ENCODE results near the gene C19orf73. TPM values are rescaled to one million over a fixed set of nuclear protein-coding genes. Genes with fewer than 3 reads are reported as not detected.

The C19orf73 gene
- total RNA-seq, 1 donor from 2014 or later: not detected

DNA sequence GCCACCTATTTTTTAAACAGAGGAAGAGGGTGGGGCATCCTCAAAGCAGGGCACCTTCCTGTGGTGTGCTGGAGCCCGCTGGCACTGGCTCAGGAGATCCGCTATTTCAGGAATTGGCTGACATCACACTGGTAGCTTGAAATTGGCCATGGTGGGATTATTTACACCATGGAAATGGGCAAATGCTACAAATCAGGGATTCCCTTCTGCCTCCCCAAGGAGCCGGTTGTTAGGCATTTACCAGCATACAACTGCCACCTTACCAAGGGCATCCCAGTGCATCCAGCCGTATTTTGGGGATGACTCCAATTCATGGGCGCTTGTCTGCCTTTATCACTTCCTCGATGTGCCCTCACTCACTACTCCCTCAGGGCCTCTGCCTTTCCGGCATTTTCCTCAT is 22.0 kb upstream of the C19orf73 start:
- TF ChIP-seq POLR2AphosphoS5 (IDR thresholded peaks at IDR 0.05; ENCODE audit: insufficient read depth in 1 of 2, low read depth in 1 of 2): no peak
- Histone ChIP-seq H3K27me3 (no peaks in the 10 kb centered on the region), H3K4me1 (peaks cover 20% of the 10 kb centered on the region), H3K36me3 (no peaks in the 10 kb centered on the region), H3K9me3 (no peaks in the 10 kb centered on the region), H3K27ac (no peak overlapping the region), H3K4me3 (no peak overlapping the region)
- intact Hi-C loops (cut with DNase I): loop anchor here (10.0 kb wide), 1 partner anchor 146 kb away; the partner anchor contains the start of genes GYS1 and RUVBL2
- no peak for DNase-seq (ENCODE audit: extremely low spot score in 2 of 2)

DNA sequence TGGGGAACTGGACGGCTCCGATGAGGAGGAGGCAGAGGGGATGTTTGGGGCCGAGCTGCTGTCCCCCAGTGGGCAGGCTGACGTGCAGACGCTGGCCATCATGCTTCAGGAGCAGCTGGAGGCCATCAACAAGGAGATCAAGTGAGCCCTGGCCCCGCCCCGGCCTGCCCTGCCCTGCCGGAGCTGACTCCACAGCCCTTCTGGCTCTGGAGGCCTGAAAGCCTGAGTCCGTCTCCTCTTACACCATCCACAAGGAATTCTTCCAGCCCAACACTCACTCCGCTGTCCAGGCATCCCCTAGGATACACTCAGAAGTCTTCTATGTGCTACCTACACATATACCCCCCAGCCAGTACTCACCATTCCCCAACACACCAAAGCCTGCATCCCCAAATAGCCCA is 17.8 kb upstream of the C19orf73 start:
- Histone ChIP-seq H3K27me3 (no peaks in the 10 kb centered on the region), H3K4me3 (no peak overlapping the region), H3K4me1 (peaks cover 18% of the 10 kb centered on the region), H3K27ac (no peak overlapping the region), H3K9me3 (no peaks in the 10 kb centered on the region), H3K36me3 (no peaks in the 10 kb centered on the region)
- peak in 1 of 2 donors; percentile 58 for TF ChIP-seq POLR2AphosphoS5 (IDR thresholded peaks at IDR 0.05; ENCODE audit: insufficient read depth in 1 of 2, low read depth in 1 of 2)
- no peak for TF ChIP-seq POLR2A (IDR thresholded peaks at IDR 0.05)
- intact Hi-C loops (cut with DNase I): loop anchor here (5.0 kb wide), 1 partner anchor 1614 kb away; no protein-coding TSS in a partner anchor
- DNase-seq (ENCODE audit: extremely low spot score in 2 of 2): peak in 1 of 2 donors; percentile 87

DNA sequence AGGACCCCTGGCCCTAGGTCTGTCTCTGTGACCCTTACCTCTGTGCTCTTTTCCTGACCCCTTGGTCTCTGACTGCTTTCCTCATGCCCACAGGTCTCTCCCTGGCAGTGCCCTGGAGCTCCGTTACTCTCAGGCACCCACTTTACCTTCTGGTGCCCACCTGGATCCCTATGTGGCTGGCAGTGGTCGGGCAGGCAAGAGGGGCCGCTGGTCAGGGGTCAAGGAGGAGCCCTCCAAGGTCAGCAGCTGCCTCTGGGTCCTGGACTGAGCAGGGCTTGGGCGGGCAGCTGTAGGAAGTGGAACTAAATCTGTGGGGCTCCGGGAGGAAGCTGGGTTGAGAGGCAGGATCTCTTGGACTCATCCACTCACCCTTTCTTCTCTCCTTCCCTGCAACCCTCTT is 16.7 kb upstream of the C19orf73 start:
- Histone ChIP-seq H3K4me1 (peaks cover 18% of the 10 kb centered on the region), H3K9me3 (no peaks in the 10 kb centered on the region), H3K27me3 (no peaks in the 10 kb centered on the region), H3K27ac (no peak overlapping the region), H3K36me3 (no peaks in the 10 kb centered on the region), H3K4me3 (no peak overlapping the region)
- TF ChIP-seq POLR2A (IDR thresholded peaks at IDR 0.05) (no peak), POLR2AphosphoS5 (IDR thresholded peaks at IDR 0.05; ENCODE audit: insufficient read depth in 1 of 2, low read depth in 1 of 2) (no peak)
- TF ChIP-seq, protein P1, sequence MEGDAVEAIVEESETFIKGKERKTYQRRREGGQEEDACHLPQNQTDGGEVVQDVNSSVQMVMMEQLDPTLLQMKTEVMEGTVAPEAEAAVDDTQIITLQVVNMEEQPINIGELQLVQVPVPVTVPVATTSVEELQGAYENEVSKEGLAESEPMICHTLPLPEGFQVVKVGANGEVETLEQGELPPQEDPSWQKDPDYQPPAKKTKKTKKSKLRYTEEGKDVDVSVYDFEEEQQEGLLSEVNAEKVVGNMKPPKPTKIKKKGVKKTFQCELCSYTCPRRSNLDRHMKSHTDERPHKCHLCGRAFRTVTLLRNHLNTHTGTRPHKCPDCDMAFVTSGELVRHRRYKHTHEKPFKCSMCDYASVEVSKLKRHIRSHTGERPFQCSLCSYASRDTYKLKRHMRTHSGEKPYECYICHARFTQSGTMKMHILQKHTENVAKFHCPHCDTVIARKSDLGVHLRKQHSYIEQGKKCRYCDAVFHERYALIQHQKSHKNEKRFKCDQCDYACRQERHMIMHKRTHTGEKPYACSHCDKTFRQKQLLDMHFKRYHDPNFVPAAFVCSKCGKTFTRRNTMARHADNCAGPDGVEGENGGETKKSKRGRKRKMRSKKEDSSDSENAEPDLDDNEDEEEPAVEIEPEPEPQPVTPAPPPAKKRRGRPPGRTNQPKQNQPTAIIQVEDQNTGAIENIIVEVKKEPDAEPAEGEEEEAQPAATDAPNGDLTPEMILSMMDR (IDR thresholded peaks at IDR 0.05): no peak
- peak in 1 of 2 donors; percentile 82 for DNase-seq (ENCODE audit: extremely low spot score in 2 of 2)
- intact Hi-C loops (cut with DNase I): loop anchor here (5.0 kb wide), 1 partner anchor 1613 kb away; no protein-coding TSS in a partner anchor

DNA sequence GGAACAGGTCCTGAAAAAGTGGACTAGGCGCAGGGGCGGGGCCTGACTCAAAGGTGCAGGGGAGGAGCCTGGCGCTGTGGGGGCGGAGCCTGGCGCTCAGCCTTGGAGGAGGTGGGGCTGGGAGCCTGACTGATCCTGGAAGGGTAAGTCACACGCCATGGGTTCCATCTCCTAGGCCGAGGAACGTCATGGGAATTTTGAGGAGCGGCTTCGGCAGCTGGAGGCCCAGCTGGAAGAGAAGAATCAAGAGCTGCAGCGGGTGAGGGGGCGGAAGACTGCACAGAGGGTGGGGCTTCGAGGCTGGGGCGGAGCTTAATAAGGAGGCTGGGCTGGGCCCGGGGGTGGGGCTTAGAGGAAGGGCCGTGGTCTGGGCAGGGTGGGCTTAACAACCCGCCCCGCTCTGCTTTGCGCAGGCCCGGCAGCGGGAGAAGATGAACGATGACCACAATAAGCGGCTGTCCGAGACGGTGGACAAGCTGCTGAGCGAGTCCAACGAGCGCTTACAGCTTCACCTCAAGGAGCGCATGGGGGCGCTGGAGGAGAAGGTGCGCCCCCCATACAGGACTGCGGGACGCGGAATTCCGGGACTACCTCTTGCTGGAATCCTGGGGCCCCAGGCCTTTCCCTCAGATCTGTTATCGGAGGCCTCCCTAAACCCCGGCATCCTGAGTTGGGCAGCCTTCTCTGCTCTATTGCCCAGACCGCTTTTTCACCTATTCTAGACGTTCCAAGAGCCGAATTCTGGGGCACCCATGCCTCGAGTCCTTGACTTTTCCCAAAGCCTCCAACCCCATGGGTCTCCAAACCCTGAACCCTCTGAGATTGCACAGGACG is 14.9 kb upstream of the C19orf73 start:
- Histone ChIP-seq H3K36me3 (no peaks in the 10 kb centered on the region), H3K27ac (peak overlapping the region; percentile 42), H3K27me3 (no peaks in the 10 kb centered on the region), H3K4me1 (peaks cover 23% of the 10 kb centered on the region), H3K4me3 (peak overlapping the region; percentile 17 to 24), H3K9me3 (no peaks in the 10 kb centered on the region)
- TF ChIP-seq POLR2A (IDR thresholded peaks at IDR 0.05): no peak
- no peak for TF ChIP-seq POLR2AphosphoS5 (IDR thresholded peaks at IDR 0.05; ENCODE audit: insufficient read depth in 1 of 2, low read depth in 1 of 2)
- TF ChIP-seq, protein P1 (IDR thresholded peaks at IDR 0.05): no peak
- intact Hi-C loops (cut with DNase I): no loop called here
- DNase-seq (ENCODE audit: extremely low spot score in 2 of 2): peak in 1 of 2 donors; percentile 78

DNA sequence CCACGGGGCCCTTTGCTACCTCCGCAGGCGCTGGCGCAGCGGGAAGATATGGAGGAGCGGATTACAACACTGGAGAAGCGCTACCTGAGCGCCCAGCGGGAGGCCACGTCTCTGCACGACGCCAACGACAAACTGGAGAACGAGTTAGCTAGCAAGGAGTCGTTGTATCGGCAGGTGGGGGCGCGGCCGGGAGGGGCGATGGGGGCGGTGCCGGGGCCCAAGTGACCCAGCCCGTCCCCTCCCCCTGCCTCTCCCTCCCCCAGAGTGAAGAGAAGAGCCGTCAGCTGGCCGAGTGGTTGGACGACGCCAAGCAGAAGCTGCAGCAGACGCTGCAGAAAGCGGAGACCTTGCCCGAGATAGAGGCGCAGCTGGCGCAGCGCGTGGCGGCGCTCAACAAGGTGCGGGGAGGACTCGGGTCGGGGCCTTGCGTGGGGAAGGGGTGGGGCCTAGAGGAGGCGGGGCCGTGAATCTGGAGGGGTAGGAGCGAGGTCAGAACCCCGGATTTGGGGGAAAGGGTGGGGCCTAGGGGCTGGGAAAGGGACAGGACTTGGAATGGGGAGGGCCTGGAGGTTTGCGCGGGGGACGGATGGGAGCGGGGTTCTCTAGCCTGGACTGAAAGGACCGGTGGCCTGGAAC is 14.1 kb upstream of the C19orf73 start:
- TF ChIP-seq, protein P1 (IDR thresholded peaks at IDR 0.05): no peak
- TF ChIP-seq POLR2AphosphoS5 (IDR thresholded peaks at IDR 0.05; ENCODE audit: insufficient read depth in 1 of 2, low read depth in 1 of 2) (no peak), POLR2A (IDR thresholded peaks at IDR 0.05) (no peak)
- Histone ChIP-seq H3K9me3 (no peaks in the 10 kb centered on the region), H3K27ac (peak overlapping the region; percentile 42), H3K27me3 (no peaks in the 10 kb centered on the region), H3K36me3 (no peaks in the 10 kb centered on the region), H3K4me3 (peak overlapping the region; percentile 17 to 24), H3K4me1 (peaks cover 30% of the 10 kb centered on the region)
- DNase-seq (ENCODE audit: extremely low spot score in 2 of 2): no peak
- intact Hi-C loops (cut with DNase I): no loop called here
